ENCODE data around the gene THRB.

Gene THRB

DNA sequence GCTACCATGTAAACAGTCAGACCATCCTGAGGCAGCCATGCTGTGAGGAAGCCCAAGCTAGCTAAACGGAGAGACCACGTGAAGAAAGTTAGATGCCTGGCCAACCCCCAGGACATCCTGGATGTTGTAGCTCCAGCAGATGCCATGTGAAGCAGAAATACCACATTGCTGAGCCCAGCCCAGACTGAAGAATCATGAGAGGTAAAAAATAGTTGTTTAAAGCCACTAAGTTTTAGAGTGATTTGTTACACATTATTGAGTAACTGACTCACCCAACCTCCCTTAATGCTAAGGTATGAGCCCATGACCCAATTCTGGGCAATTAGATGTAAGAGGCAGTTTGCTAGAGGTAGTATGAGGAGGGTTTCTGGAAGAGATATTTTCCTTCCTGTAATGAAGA lies 200.5 kb downstream of the THRB start:
- TF ChIP-seq CTCF (IDR thresholded peaks at IDR 0.05), result no peak

DNA sequence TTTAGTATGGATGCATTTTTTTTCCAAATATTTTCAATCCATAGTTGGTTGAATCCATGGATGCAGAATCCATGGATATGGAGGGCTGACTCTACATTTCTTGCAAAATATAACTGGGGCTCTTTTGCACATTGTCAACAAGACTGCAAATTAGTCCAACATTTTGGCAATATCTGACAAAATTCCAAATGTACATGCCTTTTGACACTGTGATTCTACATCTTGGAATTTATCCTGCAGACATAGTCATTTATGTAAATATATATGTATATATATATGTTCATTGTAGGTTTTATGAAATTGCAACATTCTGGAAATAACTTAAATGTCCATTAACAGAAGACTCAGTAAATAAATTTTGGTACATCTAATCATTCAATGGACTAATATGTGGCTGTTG lies 203.0 kb downstream of the THRB start:
- no peak for TF ChIP-seq CTCF (IDR thresholded peaks at IDR 0.05)

DNA sequence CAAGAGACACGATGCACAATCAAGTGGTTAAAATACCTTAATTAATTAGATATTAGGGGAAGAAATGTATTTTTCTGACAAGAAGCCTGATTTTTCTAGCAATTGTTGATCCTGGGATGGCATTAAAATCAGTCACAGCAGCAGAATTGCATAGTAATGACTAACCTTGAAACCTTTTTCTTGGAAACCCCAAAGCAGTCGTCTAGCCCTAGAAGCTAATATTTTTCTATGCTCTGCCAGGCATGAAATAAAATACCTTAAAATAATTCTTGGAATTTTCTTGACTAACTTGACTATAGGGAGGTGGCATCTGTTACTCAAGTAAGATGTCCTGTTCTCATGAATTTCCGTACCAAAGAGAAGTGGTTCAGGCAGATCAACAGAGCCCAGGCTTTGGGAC lies 204.1 kb downstream of the THRB start:
- TF ChIP-seq CTCF (IDR thresholded peaks at IDR 0.05), result no peak

DNA sequence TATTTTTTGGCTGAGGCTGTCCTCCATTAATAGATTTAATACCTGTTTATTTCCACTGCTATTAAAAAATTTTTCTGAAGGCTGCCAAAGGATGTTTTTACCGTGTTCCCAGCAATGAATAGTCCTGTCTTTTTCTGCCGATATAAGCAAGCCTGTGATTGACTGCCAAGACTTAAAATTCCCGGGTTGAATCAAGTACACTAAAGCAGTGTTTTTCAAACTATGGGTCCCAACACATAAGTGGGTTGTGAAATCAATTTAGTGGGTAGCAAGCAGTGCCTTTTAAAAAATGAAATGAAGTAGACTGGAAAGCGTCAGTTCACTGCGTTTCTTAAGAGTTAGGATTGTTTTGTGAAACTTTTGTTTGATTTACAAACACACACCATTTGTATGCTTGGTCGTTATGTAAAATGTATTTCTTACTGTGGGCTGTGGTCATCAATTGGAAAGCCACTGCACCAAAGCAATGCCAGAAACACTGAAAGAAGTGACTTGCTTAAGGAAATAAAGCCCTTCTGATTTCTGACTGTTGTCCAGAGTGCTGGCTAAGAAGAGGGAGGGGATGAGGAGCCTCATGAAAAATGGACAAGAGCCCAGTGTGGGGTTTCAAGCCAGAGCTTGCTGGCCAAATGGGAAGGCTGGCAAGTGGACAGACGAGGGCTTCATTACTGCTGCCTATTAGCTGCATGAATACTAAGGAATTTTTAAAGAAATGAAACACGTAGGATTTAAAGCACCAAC lies 206.0 kb downstream of the THRB start:
- no peak for TF ChIP-seq CTCF (IDR thresholded peaks at IDR 0.05)

- TF ChIP-seq CTCF (IDR thresholded peaks at IDR 0.05), result no peak
Observed at GRCh38 chr3:24287755-24288450, 206.7 kb downstream of the THRB start.

GRCh38 chr3:24286405-24286804 lies 208.2 kb downstream of the THRB start:
- TF ChIP-seq CTCF (IDR thresholded peaks at IDR 0.05), result no peak

DNA sequence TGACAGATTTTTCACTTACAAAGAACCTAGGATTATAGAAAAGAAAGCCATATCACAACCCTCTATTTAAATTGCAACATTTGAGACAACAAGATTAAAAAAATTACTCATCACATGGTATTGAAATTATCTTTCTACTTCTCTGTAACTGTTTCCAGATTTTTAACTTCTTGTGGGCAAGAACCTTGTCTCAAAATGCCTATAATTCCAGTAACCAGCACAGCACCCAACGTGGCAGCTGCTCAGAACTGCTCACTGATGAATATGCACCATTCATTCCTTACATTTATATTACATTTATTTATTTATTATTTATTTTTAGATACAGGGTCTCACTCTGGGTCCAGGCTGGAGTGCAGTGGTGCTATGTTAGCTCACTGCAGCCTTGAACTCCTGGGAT lies 216.1 kb downstream of the THRB start:
- TF ChIP-seq CTCF (IDR thresholded peaks at IDR 0.05), result no peak

Data from LNCAP (cell line).